ENCODE data around the gene SPRR3. TPM values are rescaled to one million over a fixed set of nuclear protein-coding genes. Genes with fewer than 3 reads are reported as not detected.

The SPRR3 gene, protein sequence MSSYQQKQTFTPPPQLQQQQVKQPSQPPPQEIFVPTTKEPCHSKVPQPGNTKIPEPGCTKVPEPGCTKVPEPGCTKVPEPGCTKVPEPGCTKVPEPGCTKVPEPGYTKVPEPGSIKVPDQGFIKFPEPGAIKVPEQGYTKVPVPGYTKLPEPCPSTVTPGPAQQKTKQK
- total RNA-seq (2014; rRNA removed; shearing (Covaris generic); ENCODE audit: low replicate concordance), result not detected in 2 replicates

DNA sequence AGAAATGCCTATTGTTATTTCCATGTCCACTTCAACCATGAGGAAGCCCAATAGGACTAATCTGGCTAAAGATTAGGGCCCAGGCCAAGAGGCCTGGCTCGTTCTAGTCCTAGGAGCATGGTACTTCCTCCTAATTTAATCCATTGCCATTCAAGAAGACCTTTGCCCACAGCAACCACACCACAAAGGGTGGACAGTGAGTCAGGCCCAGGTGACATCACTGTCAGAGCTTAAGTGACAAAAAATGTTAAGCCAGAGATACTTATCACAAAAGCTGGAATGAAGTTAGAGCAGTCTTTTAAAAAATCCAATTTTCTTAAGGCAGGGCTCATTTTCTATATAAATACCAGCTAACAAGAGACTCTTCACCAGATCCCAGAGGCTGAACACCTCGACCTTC is at the start of gene SPRR3:
TSS of gene SPRR3 (plus strand) at position 368 of the 400 bp plus-strand sequence. CDS start 1,272 bp downstream, outside the sequence.
- in situ Hi-C loops (cut with HindIII; ENCODE audit: low pct_unique_long_range_greater_than_20kb, low sequenced_read_pairs), result no loop called here

DNA sequence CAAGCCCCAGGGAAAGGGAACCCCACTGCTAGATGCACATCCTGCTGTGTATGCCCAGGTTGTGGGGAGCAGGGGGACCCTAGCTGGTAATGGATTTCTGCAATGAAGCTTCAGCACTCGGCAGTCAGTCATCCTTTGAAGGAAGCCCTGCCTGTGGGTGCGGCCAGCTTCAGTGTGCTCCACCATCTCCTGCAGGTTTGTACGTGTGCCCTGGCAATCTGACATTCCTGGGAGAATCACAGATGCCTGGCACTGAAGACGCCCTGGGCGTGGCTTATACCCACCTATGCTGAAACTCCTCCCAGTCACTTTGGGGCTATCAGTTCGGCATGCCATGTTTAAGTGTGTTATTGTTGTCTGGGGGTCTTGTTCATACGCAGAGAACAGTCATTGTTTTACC is 47.8 kb upstream of the SPRR3 start:
- DNase-seq (ENCODE audit: low read depth), result no peak
- in situ Hi-C loops (cut with HindIII; ENCODE audit: low pct_unique_long_range_greater_than_20kb, low sequenced_read_pairs), result no loop called here

More for the DNA sequence above, at the start of gene SPRR3:
- no peak for DNase-seq (ENCODE audit: low read depth)

DNA sequence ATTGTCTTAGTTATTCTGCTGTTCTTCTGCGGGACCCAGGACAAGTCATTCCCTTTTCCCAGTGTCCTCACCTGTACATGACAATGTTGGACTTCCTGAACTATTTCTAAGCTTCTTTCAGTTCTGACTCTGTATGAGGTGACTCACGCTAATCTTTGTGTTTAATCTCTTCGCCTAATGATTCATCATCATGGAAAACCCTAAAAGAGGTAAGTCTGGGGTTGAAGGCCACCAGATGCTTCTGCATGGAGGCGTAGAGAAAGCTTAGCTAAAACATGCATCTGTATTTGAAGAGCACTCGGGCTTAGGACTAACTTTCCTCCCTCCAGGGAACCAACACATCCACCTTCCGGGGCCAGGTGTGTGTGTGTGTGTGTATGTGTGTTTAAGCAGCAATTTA is 47.1 kb upstream of the SPRR3 start:
- in situ Hi-C loops (cut with HindIII; ENCODE audit: low pct_unique_long_range_greater_than_20kb, low sequenced_read_pairs), result no loop called here
- no peak for DNase-seq (ENCODE audit: low read depth)

DNA sequence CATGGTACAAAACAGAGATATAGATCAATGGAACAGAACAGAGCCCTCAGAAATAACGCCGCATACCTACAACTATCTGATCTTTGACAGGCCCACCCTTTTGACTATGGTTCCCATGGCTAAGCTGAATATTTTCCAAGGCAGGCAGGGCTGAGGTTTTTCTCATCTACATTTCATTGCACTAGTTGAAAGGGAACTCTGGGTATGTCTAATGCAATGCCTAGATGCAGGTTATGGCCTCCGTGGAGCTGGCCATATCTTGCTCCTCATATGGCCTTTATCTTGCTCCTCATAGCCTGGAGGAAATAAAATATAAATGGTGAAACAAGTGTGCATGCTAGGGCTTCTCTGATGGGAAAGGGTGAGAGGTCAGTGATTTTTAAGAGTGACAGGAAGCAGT is 44.0 kb upstream of the SPRR3 start:
- in situ Hi-C loops (cut with HindIII; ENCODE audit: low pct_unique_long_range_greater_than_20kb, low sequenced_read_pairs), result no loop called here
- no peak for DNase-seq (ENCODE audit: low read depth)

DNA sequence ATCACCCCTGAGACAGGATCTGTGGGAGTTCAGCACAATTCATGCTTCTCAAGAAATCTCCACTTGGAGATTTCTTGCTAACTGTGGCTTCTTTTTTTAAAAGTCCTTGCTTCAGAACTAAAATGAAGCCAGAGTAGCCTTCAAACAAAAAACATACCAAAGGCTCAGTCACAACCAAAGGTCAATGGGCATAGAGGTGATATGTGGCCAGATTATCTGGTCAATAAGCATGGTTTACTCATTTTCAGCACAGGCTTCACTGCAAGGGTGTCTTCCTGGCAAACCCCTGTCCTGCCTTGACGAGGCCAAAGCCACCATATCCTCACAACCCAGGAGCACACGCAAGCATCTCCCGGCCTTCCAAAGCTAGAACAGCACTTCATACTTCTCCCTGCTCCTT is 42.3 kb upstream of the SPRR3 start:
- in situ Hi-C loops (cut with HindIII; ENCODE audit: low pct_unique_long_range_greater_than_20kb, low sequenced_read_pairs), result no loop called here
- DNase-seq (ENCODE audit: low read depth), result no peak

DNA sequence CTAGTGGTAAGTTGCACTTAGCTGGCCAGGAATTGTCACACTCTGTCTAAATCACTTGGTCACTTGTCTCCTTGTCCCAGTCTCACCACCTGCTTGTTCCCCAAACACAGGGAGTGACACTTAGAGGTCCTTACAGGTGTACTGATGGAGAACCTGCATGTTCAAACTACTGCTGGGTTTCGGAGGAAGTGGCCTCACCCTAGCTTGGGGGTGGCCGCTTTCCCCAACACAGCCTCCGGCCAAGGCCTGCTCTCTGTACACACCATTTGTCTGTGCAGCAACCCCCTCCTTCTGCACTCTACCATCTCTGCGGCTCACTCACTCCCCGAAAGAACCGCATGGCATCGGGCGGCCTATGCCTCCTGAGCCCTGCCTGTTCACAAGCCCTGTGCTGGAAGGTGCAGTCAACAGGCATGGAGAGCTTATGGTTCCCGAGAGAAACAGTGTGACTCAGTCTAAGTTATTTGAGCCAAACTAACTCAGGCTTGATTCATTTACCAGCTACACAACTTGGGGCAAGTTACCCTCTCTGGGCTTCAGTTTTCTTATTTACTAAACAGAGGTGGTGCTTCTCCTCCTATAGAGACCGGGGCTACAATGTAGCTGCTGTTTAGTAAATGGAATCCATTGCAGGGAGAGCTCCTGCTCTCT is 41.6 kb upstream of the SPRR3 start:
- in situ Hi-C loops (cut with HindIII; ENCODE audit: low pct_unique_long_range_greater_than_20kb, low sequenced_read_pairs), result no loop called here

DNA sequence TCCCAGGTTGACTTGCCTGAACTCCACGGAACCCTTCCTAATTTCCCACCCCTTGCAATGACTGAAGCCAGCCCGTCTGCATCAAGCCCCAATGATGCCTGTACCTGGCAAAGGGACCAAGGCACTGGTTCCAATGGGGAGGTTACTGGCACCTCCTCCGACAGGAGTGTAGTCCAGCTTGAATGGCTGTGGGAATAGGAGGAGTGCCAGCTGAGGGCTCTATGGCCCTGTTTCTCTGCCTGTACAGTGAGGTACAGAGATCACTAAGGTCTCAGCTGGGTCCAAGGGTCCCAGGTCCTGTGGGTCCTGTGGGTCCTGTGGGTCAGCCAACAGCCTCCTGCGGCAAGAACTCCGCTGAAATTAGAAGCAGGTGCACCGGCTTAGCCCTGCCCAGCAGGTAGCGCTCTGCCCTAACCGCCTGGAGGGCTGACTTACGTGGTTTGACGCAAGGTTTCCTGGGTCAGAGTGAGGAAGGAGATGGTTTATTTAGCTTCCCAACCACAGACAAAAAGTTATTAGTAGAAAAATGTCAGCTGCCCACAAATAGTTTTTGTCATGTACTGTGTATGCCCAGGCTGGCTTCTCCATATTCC is 41.0 kb upstream of the SPRR3 start:
- in situ Hi-C loops (cut with HindIII; ENCODE audit: low pct_unique_long_range_greater_than_20kb, low sequenced_read_pairs), result no loop called here
- DNase-seq (ENCODE audit: low read depth), result no peak

More for the DNA sequence above, 41.6 kb upstream of the SPRR3 start:
- no peak for DNase-seq (ENCODE audit: low read depth)

DNA sequence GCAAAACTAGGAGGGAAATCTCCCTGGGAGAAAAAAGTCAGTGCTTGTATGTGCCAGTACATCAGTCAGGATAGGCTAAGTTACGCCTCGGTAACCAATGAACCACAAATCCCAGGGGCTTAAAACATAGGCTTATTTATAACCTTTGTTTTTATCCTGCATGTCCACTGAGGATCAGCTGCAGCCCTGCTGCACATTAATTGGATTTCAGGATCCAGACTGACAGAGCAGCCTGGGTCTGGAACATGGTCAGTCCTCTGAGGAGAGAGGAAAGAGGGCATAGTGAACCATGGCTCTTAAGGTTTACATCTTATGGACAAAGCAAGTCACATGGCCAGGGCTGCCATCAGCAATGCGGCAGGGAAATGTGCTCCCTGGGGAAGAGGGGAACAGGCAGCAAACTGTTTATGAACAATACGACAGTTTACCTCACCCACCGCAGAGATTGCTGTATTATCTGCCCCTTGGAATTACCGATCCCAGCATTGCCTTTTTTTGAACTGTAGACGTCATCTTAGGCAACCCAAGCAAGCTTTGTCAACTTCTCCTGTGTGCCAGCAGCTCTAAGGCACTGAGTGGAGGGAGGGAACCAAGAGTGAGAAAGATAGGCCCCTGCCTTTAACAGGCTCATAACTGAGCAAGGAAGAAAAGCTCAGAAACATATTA is 40.2 kb upstream of the SPRR3 start:
- in situ Hi-C loops (cut with HindIII; ENCODE audit: low pct_unique_long_range_greater_than_20kb, low sequenced_read_pairs), result no loop called here
- DNase-seq (ENCODE audit: low read depth), result no peak

DNA sequence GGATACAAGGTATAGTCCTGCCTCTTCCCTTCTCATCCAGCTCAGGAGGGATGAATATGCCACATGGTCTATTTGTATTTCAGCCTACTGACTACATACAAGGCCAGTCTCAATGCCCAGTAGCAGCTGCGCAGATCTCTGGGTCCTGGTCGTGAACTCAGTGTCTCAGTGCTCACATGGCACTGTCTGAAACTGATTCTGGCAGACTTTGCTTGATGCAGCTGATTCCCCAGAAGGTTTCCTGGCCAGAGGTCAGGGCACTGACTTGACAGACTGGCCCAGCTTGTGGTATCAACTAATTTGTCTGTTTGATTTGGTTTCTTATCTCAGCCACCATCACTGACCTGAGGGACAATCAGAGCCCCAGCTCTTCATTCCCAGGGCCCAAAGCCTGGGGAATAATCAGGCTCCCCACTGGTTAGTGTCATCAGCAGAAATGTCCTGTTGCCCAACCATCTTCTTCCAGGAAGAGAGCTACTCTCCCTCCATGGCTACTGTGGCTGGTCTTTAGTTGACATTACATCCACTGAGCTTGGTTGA is 38.6 kb upstream of the SPRR3 start:
- DNase-seq (ENCODE audit: low read depth), result no peak
- in situ Hi-C loops (cut with HindIII; ENCODE audit: low pct_unique_long_range_greater_than_20kb, low sequenced_read_pairs), result no loop called here

DNA sequence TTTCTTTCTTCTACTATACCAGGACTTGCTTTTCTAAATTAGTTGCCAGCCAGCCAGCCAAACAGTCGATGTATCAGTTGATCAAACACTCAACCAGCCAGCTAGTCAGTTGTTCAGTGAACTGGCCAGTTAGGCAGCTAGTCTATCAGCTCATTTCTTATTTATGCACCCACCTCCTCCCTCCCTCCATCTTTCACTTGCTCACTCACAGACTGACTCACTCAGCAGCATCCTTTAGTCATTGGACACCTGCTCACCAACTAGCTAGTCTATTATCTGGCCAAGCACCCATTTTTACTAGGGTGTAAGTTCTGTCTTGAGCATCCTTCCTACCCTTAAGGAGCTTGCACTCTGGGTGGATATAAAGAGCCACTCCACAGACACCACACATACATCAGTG is 37.0 kb upstream of the SPRR3 start:
- DNase-seq (ENCODE audit: low read depth), result no peak
- in situ Hi-C loops (cut with HindIII; ENCODE audit: low pct_unique_long_range_greater_than_20kb, low sequenced_read_pairs), result no loop called here

DNA sequence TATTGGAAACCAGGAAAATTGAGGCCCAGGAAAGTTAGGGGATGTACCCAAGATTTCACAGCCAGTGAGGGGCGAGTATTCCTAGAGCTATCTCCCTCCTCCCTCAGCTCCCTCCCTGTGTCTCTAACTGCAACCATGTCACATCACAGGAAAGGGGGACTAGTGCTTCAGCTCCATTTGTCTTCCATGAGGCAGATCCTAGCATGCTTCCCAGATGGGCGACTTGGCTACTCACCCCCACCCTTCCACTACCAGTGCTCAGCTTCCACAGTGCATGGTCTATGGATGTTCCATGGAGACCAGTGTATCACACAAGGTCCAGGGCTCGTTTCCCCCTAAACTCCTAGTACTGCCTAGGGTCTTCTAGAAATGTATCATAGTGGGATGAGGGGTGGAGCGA is 35.7 kb upstream of the SPRR3 start:
- no peak for DNase-seq (ENCODE audit: low read depth)
- in situ Hi-C loops (cut with HindIII; ENCODE audit: low pct_unique_long_range_greater_than_20kb, low sequenced_read_pairs), result no loop called here

DNA sequence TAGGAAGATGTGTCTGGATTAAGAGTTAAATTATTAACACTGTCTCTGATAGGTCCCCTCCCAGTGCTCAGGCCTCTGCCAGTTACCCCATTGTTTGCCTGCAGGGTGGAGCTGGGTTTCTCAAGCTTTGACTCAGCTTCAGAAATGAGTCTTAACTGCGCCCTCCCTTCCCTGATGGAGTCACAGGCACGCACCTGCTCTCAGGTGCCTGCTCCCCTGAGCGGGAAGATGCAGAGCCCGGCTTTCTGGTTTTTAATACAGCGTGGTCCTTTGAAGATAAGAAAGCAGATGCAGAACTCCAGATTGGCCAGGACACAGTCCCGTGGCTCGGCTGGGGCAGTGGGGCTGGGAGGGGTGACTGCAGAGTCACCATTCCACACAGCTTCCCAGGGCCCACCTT is 34.3 kb upstream of the SPRR3 start:
- in situ Hi-C loops (cut with HindIII; ENCODE audit: low pct_unique_long_range_greater_than_20kb, low sequenced_read_pairs), result no loop called here
- no peak for DNase-seq (ENCODE audit: low read depth)

DNA sequence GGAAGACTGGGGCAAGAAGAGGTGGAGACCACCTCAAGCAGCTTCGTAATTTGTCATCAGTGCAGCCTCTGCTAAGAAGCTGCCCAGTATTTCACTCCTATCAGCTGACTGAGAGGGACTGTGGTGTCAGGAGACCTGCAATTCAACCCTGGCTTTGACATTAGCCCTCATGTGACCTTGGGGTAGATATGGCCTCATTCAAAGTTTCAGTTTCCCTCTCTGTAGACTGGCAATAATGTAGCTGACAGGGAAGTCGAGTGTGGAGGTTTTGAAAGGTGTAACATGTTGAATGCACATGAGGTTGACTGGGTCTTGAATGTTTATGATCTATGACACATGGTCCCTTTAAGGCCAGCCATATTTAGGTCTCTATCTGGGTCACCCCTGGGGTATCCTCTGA is 33.3 kb upstream of the SPRR3 start:
- in situ Hi-C loops (cut with HindIII; ENCODE audit: low pct_unique_long_range_greater_than_20kb, low sequenced_read_pairs), result no loop called here

DNA sequence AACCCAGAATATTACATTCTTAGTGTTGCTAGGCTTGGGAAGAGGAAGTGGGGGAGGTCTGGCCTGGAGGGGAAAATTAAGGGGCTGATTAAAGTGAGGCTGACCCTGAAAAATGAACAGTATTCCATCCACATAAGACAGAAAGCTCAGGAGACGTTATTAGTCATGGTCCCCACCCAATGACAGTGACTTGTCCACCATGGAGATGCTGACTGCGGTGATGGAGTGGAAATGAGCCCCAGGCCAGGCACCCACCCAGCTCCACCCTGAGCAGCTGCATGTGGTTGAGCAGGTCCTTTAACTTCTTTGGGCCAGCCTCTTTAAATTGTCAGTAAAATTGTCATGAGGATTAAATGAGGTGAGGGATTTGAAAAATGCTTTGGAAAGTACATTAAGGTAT is 32.5 kb upstream of the SPRR3 start:
- in situ Hi-C loops (cut with HindIII; ENCODE audit: low pct_unique_long_range_greater_than_20kb, low sequenced_read_pairs), result no loop called here
- DNase-seq (ENCODE audit: low read depth), result no peak

More for the DNA sequence above, 33.3 kb upstream of the SPRR3 start:
- no peak for DNase-seq (ENCODE audit: low read depth)

DNA sequence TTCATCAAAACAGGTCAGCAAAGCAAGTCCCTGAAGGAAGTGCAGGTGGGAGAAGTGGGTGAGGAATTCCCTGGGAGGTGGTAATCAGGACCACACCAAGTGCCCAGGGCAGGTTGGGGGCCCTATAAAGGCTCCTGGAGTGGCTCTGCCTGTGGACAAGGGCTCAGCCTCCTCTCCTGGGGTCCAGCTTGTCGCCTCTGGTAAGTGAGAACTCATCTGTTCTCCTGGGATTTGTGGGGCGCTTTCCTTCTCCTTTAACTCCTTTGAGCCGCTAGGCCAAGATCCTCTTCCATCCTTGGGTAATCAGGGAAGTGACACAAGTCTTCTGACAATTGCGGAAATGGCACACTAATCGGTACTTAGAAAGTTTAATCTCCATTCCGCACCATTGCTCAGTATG is 31.1 kb upstream of the SPRR3 start, which contains the start of gene SPRR4:
TSS of gene SPRR4 (plus strand) at position 154 of the 400 bp plus-strand sequence. CDS start 1,243 bp downstream, outside the sequence.
- no peak for DNase-seq (ENCODE audit: low read depth)
- in situ Hi-C loops (cut with HindIII; ENCODE audit: low pct_unique_long_range_greater_than_20kb, low sequenced_read_pairs), result no loop called here

DNA sequence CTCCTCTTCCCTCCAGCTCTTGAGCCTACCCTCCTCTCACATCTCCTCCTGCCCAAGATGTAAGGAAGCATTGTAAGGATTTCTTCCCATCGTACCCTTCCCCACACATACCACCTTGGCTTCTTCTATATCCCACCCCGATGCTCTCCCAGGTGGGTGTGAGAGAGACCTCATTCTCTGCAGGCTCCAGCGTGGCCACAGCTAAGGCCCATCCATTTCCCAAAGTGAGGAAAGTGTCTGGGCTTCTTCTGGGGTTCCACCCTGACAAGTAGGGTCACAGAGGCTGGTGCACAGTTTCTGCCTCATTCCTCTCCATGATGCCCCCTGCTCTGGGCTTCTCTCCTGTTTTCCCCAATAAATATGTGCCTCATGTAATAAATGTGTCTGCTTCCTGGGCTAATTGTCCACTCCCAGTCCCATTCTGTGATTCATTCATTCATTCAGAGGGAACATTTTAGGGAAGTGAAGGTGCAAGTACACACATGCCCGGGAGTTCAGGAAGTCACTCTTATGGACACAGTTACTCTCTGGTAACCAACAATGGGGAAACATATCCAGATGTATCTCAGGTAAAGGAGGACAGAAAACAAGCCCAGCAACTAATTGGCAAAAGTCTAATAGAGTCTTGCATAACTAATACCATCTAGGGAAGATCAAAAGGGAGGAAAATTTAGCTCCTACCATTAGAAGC is 29.2 kb upstream of the SPRR3 start:
- in situ Hi-C loops (cut with HindIII; ENCODE audit: low pct_unique_long_range_greater_than_20kb, low sequenced_read_pairs), result no loop called here

DNA sequence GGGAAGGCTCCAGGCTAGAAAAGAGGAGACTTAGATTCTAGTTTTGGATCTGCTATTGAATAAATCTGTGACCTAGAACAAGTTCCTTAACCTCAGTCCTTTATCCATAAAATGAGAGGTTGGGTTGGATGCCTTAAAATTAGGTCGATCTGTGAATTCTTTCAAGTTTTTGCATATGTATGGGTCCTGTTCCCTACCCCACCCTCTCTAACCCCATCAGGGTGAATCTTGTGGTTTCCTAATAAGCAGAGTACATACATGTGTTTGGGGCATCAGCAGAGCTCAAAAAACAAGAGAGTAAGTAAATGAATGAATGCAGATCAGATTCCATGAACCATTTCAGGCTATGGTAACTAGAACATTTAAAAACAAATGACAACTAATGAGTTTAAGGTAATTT is 24.9 kb upstream of the SPRR3 start:
- in situ Hi-C loops (cut with HindIII; ENCODE audit: low pct_unique_long_range_greater_than_20kb, low sequenced_read_pairs), result no loop called here
- no peak for DNase-seq (ENCODE audit: low read depth)

More for the DNA sequence above, 29.2 kb upstream of the SPRR3 start:
- no peak for DNase-seq (ENCODE audit: low read depth)

DNA sequence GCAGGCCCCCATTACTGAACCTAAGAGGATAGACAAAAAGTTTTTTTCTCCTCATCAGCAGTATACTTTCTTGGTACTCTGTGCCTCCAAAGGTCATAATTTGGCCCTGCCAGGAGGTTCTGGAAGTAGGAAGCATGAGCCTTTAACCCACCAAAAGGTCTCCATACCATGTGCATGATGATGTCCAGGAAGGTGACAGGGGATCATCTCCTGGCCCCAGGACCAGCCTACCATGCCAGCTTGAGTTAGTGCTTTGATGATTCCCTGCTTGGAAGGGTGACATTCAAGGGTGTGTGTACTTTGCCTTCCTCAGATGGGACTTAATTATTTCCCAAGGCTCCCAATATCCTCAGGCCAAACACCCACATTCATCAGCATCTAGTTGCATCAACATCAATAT is 23.9 kb upstream of the SPRR3 start:
- in situ Hi-C loops (cut with HindIII; ENCODE audit: low pct_unique_long_range_greater_than_20kb, low sequenced_read_pairs), result no loop called here
- DNase-seq (ENCODE audit: low read depth), result no peak
